Measurements from ENCODE around the gene MND1. TPM values are rescaled to one million over a fixed set of nuclear protein-coding genes. Genes with fewer than 3 reads are reported as not detected.

Gene MND1
- total RNA-seq, 4 donors from 2014 or later = not detected

DNA sequence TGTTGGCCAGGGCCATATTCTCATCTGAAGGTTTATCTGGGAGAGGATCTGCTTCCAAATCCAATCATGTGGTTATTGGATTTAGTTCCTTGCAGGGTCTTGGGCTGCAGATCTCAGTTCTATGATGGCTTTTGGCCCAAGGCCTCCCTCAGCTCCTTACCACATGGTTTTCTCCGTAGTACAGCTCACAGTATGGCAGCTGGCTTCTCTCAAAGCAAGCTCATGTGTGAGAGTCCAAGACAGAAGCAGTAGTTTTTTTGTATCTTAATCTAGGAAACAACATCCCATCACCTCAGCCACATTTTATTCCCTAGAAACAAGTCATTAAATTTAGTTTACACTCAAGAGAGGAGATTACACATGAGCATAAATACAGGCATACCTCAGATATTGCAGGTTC is 24.5 kb downstream of the MND1 start:
- WGBS = 94% methylated on average over 1 of the region's 1 CpG
- no peak overlapping the region for H3K27ac ChIP-seq
- DNase-seq (ENCODE audit: low spot score in 2 of 2) = no peak
- H3K4me1 ChIP-seq = no peaks in the 10 kb centered on the region
- TF ChIP-seq POLR2A (IDR thresholded peaks at IDR 0.05) (no peak), POLR2AphosphoS5 (IDR thresholded peaks at IDR 0.05) (no peak), CTCF (IDR thresholded peaks at IDR 0.05) (no peak), EP300 (IDR thresholded peaks at IDR 0.05) (no peak)
- no peaks in the 10 kb centered on the region for H3K27me3 ChIP-seq
- no peaks in the 10 kb centered on the region for H3K36me3 ChIP-seq
- H3K9me3 ChIP-seq = no peaks in the 10 kb centered on the region
- H3K4me3 ChIP-seq = no peak overlapping the region

DNA sequence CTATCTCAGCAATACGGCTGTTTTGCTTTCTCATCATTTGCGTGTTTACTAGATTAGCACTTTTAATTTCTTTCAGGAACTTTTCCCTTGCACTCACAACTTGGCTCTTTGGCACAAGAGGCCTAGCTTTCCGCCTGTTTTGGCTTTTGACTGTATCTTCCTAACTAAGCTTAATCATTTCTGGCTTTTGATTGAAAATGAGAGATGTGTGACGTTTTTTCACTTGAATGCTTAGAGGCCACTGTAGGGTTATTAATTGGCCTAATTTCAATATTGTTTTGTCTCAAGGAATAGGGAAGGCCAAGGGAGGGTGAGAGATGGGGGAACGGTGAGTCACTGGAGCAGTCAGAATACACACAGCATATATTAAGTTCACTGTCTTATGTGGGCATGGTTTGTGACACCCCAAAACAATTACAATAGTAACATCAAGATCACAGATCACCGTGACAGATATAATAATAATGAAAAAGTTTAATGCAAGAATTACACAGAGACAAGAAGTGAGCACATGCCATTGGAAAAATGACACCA is 27.3 kb downstream of the MND1 start:
- TF ChIP-seq CTCF (IDR thresholded peaks at IDR 0.05) (no peak), EP300 (IDR thresholded peaks at IDR 0.05) (no peak), POLR2AphosphoS5 (IDR thresholded peaks at IDR 0.05) (no peak), POLR2A (IDR thresholded peaks at IDR 0.05) (no peak)
- DNase-seq (ENCODE audit: low spot score in 2 of 2) = no peak
- Histone ChIP-seq H3K27me3 (no peaks in the 10 kb centered on the region), H3K27ac (no peak overlapping the region), H3K9me3 (no peaks in the 10 kb centered on the region), H3K4me3 (no peak overlapping the region), H3K36me3 (no peaks in the 10 kb centered on the region), H3K4me1 (no peaks in the 10 kb centered on the region)
- WGBS = 79% methylated on average over 6 of the region's 6 CpGs

DNA sequence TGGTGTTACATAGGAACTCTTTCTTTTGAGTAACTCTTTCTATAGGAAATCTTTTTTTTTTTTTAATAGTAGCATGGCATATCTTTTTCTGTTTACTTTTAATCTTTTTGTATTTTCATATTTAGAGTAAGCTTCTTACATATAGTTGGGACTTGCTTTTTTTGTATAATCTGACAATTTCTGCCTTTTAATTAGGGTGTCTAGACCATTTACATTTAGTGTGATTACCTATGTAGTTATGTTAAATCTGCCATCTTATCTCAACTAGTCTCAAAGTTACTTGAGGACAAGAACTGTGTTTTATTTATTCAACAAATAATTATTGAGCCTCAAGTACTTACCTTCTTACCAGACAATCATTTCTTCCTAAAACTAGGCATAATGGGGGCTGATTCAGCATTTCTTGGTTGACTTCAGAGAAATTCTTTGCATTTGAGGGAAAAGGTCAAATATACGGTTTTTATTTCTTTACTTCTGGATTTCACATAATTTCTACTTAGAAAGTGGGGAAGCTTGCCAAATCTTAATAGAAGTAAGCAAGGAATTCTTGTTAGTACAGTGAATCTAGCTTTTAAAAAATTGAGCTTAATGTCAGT is 28.6 kb downstream of the MND1 start:
- no peak for DNase-seq (ENCODE audit: low spot score in 2 of 2)
- Histone ChIP-seq H3K27ac (no peak overlapping the region), H3K9me3 (no peaks in the 10 kb centered on the region), H3K4me3 (no peak overlapping the region), H3K27me3 (no peaks in the 10 kb centered on the region), H3K4me1 (no peaks in the 10 kb centered on the region), H3K36me3 (no peaks in the 10 kb centered on the region)
- TF ChIP-seq POLR2A (IDR thresholded peaks at IDR 0.05) = no peak
- WGBS = 69% methylated on average over 1 of the region's 1 CpG

DNA sequence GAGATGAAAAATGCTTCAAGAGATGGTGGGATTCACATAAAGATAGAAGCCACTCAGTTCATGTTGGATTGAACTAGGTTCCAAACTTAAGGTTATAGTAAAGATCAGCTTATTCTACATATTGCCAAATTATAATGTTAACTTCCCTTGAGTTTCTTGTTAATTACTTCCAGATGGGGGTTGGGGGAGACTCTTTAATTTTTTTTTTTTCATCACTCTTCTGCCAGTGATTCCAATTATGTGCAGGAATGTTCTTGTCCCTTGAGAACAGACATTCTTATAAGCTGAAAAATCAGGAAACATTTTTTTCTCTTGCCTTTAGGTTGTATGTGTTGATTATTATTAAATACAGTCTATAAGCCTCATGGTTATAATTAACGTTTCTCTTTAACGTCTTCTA is 30.0 kb downstream of the MND1 start:
- Histone ChIP-seq H3K36me3 (no peaks in the 10 kb centered on the region), H3K4me1 (no peaks in the 10 kb centered on the region), H3K9me3 (no peaks in the 10 kb centered on the region), H3K27ac (no peak overlapping the region), H3K4me3 (no peak overlapping the region), H3K27me3 (no peaks in the 10 kb centered on the region)
- no peak for TF ChIP-seq CTCF (IDR thresholded peaks at IDR 0.05)
- TF ChIP-seq EP300 (IDR thresholded peaks at IDR 0.05) = no peak
- TF ChIP-seq POLR2AphosphoS5 (IDR thresholded peaks at IDR 0.05) = no peak
- no peak for TF ChIP-seq POLR2A (IDR thresholded peaks at IDR 0.05)
- WGBS = 32% methylated on average over 2 of the region's 2 CpGs
- DNase-seq (ENCODE audit: low spot score in 2 of 2) = no peak

GRCh38 chr4:153375303-153375702 is 30.8 kb downstream of the MND1 start:
- WGBS = 88% methylated on average over 1 of the region's 1 CpG
- no peaks in the 10 kb centered on the region for H3K27me3 ChIP-seq
- no peak for TF ChIP-seq CTCF (IDR thresholded peaks at IDR 0.05)
- TF ChIP-seq EP300 (IDR thresholded peaks at IDR 0.05) = no peak
- no peak for TF ChIP-seq POLR2AphosphoS5 (IDR thresholded peaks at IDR 0.05)
- TF ChIP-seq POLR2A (IDR thresholded peaks at IDR 0.05) = no peak

GRCh38 chr4:153383131-153383530 is 38.6 kb downstream of the MND1 start:
- no peaks in the 10 kb centered on the region for H3K4me1 ChIP-seq
- TF ChIP-seq EP300 (IDR thresholded peaks at IDR 0.05) (no peak), POLR2AphosphoS5 (IDR thresholded peaks at IDR 0.05) (no peak), CTCF (IDR thresholded peaks at IDR 0.05) (no peak), POLR2A (IDR thresholded peaks at IDR 0.05) (no peak)
- DNase-seq (ENCODE audit: low spot score in 2 of 2) = no peak

More at GRCh38 chr4:153375303-153375702, 30.8 kb downstream of the MND1 start:
- Histone ChIP-seq H3K36me3 (no peaks in the 10 kb centered on the region), H3K4me1 (no peaks in the 10 kb centered on the region), H3K9me3 (no peaks in the 10 kb centered on the region), H3K4me3 (no peak overlapping the region), H3K27ac (no peak overlapping the region)
- DNase-seq (ENCODE audit: low spot score in 2 of 2) = no peak

More at GRCh38 chr4:153383131-153383530, 38.6 kb downstream of the MND1 start:
- Histone ChIP-seq H3K9me3 (no peaks in the 10 kb centered on the region), H3K4me3 (no peak overlapping the region), H3K27me3 (no peaks in the 10 kb centered on the region), H3K27ac (no peak overlapping the region), H3K36me3 (no peaks in the 10 kb centered on the region)
- 73% methylated on average over 4 of the region's 4 CpGs for WGBS
